ENCODE measurements around the gene VDAC1. TPM values are rescaled to one million over a fixed set of nuclear protein-coding genes. Genes with fewer than 3 reads are reported as not detected.

Gene VDAC1
- total RNA-seq, 1 donor from 2014 or later: 125 TPM

DNA sequence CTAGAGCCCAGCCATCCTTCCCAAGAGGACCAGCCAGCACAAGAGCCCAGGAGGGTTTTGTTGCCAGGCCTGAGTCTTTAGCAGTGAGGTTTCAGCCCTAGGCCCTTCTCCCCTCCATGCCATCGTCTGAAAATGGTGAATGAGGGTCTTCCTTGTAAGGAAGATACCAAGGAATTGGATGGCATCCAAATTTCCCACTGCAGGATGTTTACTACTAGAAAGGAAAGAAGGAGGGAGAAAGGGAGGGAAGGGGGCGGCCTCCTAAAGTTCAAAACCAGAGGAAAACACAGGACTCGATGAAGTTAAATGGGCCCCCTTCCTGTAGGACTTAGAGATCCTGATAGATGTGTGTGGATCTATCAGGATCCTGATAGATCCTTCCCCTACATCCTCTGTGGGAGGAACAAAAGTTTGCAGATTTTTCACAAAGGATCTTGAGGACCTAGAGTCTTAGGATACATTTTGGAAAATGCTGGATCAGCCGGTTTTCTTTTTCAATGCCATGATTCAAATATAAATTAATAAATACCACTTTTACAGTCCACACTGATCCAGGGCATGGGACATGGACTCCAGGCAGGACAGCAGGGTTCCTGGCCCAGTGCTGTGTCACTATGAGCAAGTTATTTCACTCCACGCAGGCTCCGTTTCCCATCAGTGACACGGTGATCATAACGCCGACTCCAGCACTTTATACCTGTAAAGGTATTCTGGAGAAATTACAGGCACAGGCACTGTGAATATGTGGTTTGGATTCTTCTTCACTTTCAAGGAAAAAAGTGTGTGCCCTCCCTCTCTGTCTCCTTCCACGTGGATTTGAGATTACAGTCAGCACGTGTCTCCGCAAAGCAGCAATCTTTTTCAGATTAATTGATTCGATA is 77.2 kb downstream of the VDAC1 start:
- H3K4me3 ChIP-seq: no peak overlapping the region
- intact Hi-C loops (cut with DNase I): no loop called here
- H3K4me1 ChIP-seq: peaks cover 8% of the 10 kb centered on the region
- no peaks in the 10 kb centered on the region for H3K9me3 ChIP-seq
- H3K36me3 ChIP-seq: no peaks in the 10 kb centered on the region
- TF ChIP-seq, protein P1, sequence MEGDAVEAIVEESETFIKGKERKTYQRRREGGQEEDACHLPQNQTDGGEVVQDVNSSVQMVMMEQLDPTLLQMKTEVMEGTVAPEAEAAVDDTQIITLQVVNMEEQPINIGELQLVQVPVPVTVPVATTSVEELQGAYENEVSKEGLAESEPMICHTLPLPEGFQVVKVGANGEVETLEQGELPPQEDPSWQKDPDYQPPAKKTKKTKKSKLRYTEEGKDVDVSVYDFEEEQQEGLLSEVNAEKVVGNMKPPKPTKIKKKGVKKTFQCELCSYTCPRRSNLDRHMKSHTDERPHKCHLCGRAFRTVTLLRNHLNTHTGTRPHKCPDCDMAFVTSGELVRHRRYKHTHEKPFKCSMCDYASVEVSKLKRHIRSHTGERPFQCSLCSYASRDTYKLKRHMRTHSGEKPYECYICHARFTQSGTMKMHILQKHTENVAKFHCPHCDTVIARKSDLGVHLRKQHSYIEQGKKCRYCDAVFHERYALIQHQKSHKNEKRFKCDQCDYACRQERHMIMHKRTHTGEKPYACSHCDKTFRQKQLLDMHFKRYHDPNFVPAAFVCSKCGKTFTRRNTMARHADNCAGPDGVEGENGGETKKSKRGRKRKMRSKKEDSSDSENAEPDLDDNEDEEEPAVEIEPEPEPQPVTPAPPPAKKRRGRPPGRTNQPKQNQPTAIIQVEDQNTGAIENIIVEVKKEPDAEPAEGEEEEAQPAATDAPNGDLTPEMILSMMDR (IDR thresholded peaks at IDR 0.05): no peak
- H3K27ac ChIP-seq: no peak overlapping the region
- DNase-seq (no peak), ATAC-seq (no peak)
- peaks cover 4% of the 10 kb centered on the region for H3K27me3 ChIP-seq (ENCODE audit: low read depth)

- ATAC-seq: no peak
- TF ChIP-seq, protein P1 (IDR thresholded peaks at IDR 0.05): no peak
- Histone ChIP-seq H3K9me3 (no peaks in the 10 kb centered on the region), H3K27me3 (ENCODE audit: low read depth) (peaks cover 4% of the 10 kb centered on the region), H3K4me3 (no peak overlapping the region), H3K36me3 (no peaks in the 10 kb centered on the region), H3K27ac (no peak overlapping the region), H3K4me1 (peaks cover 8% of the 10 kb centered on the region)
- DNase-seq: no peak
- intact Hi-C loops (cut with DNase I): no loop called here
These were observed 78.1 kb downstream of the VDAC1 start for GRCh38 chr5:133926489-133927299.

DNA sequence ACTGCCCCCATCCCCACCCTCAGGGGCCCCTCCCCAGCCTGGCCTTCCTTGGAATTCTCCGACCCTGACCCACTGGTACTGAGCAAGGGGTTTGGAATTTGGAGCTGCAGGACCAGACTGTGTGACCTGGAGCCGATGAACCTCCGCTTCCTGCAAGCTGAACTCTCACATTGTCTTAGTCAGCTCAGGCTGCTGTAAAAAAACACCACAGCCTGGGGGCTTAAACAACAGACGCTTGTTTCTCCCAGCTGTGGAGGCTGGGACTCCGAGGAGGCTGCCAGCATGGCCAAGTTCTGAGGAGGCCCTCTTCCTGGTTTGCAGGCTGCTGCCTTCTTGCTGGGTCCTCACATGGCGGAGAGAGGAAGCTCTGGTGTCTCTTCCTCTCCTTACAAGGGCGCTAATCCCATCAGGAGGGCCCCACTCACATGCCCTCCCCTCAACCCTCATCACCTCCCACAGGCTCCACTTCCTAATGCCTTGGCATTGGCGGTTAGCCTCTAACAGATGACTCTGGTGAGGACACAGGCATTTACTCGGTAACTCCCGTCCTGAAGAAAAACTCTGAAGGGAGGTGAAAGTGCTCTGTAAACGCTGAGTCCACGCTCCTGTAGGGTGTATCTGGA is 78.8 kb downstream of the VDAC1 start:
- Histone ChIP-seq H3K4me1 (peaks cover 8% of the 10 kb centered on the region), H3K27me3 (ENCODE audit: low read depth) (peaks cover 4% of the 10 kb centered on the region), H3K9me3 (no peaks in the 10 kb centered on the region), H3K4me3 (no peak overlapping the region), H3K36me3 (no peaks in the 10 kb centered on the region), H3K27ac (no peak overlapping the region)
- no peak for ATAC-seq
- DNase-seq: no peak
- TF ChIP-seq, protein P1 (IDR thresholded peaks at IDR 0.05): no peak
- intact Hi-C loops (cut with DNase I): no loop called here

DNA sequence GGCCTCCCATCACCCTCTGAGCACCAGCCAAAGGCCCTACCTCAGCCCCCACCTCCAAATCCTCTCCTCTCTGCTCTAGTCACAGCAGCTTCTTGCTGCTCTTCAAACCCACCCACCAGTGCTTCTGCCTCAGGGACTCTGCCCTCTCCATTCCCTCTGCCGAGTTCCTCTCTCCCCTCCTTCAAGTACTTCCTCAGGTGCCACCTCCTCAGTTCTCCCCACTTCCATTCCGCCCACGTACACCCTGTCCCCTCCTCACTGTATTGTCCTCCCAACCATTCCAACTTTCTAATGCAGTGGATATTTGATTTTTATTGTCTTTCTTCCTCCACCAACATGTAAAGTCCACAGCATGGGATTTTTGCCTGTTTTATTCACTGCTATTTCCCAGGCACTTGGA is 79.5 kb downstream of the VDAC1 start:
- DNase-seq (no peak), ATAC-seq (no peak)
- H3K4me3 ChIP-seq: no peak overlapping the region
- TF ChIP-seq, protein P1 (IDR thresholded peaks at IDR 0.05): no peak
- no peaks in the 10 kb centered on the region for H3K36me3 ChIP-seq
- peaks cover 4% of the 10 kb centered on the region for H3K27me3 ChIP-seq (ENCODE audit: low read depth)
- H3K9me3 ChIP-seq: no peaks in the 10 kb centered on the region
- peaks cover 5% of the 10 kb centered on the region for H3K4me1 ChIP-seq
- no peak overlapping the region for H3K27ac ChIP-seq
- intact Hi-C loops (cut with DNase I): no loop called here

DNA sequence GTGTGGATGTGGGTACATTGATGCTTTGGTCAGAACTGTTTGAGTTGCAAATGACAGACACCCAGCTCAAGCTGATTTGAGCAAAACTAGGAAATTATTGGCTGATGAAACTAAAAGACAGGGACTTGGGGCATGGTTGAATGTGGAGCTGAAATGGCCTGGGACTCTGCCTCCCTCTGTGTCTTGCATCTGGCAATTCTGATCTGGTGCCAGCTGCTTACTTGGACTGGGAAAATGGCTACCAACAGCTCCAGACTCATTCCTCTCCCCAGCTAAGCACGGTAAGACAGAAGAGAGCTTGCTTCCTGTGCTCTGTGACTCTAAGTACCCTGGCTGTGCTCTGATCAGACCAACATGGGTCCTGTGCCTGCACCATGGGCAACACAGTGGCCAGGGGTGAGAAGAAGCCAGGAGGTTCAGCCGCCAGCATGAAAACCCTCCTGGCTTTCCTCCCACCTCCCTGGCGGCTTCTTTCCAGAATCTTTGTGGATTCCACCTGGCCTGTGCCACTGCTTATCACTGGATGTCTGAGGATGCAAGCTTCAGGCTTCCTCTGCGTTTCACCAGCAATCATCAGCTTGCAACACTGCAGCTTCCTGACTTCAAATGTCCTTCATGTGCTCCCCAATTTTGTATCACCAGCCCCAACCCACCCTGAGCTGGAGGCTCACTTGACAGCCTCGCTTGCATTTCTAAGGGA is 80.4 kb downstream of the VDAC1 start:
- ATAC-seq (no peak), DNase-seq (no peak)
- intact Hi-C loops (cut with DNase I): no loop called here
- Histone ChIP-seq H3K4me1 (no peaks in the 10 kb centered on the region), H3K4me3 (no peak overlapping the region), H3K9me3 (no peaks in the 10 kb centered on the region), H3K27ac (no peak overlapping the region), H3K36me3 (no peaks in the 10 kb centered on the region), H3K27me3 (ENCODE audit: low read depth) (peaks cover 4% of the 10 kb centered on the region)
- TF ChIP-seq, protein P1 (IDR thresholded peaks at IDR 0.05): no peak
